HG03039 (cell line): Measurements from ENCODE around the gene ALDOC.
A peak's percentile ranks its signal among the peaks of the same experiment; 100 is the strongest.

ENCODE experiments used
- ATAC-seq: cut with Tn5 transposase; IDR thresholded peaks from one replicate; pipeline ENCODE4 v1.9.1; 2021; ENCODE audit warnings: mild to moderate bottlenecking, moderate library complexity; ENCODE audit not compliant: unreplicated experiment

The ALDOC gene

DNA sequence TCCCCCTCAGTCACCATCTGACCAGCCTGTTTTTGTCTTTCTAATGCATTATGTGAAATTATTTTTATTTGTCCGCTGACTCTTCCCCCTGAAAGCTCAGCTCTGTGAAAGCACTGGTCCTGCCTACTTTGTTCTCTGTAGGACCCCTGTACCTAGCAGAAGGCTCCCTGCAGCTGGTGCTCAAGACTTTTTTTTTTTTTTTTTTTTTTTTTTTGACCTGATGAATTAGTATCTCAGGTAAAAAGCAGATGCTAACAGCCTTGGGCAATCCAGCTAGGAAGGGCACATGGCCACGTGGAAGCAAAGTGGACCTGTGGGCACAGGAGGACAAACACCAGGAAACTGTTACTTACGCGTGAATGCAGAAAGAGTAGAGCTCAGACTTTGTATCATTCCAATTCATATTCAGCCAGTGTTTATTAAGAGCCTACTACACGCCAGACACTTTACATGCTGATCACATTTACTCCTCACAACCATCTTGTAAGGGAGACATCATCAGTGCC, 23.6 kb downstream of the ALDOC start:
- ATAC-seq = no peak

DNA sequence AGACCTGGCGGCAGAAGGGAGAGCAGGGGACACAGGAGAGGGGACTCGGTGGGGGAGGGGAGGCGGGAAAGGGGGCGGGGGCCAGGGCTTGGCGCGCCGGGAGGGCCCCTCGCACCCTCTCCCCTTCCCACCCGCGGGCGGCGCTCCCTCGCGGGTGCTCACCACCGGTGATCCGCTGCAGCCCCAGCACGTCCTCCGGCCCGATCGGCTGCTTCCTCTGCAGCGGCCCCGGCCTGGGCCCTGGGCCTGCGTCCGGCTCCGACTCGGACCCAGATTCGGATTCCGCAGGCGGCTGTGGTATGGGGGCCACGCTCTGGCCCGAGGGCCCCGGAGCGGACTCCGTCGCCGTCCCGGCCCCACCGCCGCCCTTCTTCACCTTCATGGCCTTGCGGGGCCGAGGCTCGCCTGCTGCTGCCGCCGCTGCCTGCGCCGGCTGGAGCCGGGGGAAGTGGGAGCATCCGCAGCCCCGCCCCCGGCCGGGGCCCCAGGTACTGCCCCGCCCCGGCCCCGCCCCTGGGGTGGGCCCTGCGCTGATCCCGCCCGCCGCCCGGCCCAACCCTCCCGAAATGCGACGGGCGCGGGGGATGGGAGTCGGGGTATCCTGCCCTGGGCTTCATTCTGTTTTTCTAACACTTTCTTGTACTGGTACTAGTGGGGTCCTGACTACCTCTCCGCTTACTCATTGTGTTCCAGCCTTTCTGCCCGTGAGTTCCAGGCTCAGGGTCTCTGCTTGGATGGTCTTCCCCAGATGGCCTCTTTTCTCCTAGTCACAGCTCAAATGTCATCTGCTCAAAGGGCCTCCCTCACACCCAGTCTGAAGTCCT, 24.3 kb downstream of the ALDOC start, which contains the start of gene UNC119:
Gene UNC119 (minus strand): TSS at position 449 of the 824 bp plus-strand sequence. CDS start 67 bp downstream, at position 382.
- peak; percentile 42 for ATAC-seq

DNA sequence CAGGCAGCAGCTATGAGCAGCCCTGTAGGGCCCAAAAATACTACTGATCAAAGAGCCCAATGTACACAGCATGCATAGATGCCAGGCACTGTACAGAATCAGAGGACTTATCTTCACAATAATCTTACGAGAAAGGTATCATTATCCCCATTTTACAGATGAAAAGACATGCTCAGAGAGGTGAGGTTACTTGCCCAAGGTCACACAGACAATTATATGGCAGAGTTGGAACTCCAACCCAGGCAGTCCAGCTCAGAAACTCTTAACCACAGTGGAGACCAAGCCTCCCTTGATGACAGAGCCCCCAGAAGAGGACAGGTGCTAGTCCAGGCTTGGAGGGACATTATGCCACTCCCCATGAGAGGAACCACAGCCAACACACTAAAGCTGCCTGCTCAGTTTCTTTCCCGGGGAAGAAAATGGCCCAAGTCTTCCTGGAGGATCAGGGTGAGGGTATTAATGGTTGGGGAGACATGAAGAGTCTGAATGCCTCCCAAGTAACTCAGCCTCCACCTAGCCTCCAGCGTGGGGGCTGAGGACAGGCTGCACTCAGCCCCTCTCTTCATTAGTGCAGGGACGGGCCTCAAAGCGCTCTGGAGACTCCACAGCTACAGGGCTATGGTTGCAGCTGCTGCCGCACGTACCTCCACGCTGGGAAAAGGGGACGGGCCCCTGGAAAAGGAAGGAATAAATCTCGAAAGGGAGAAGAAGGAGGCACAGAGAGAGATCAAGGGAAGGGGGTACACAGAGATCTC, 25.1 kb downstream of the ALDOC start:
- no peak for ATAC-seq

DNA sequence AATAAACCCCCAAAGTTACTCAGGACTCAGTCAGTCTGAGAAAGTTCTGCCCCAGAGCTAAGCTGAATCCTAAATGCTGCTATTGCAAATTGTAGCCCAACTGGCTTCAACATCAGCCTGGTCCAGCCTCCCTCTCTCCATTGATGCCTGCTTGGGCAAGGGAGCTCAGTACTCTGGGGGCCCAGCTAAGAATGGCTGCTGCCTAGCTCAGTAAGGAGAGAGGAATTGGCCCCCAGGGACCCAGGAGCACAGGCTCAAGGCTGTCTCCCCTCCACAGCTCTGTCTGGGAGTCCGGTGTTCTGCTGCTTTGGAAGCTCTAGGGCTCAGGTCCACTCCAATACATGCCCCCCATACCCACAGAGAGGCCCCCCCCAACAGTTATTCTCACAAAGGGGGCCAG, 25.8 kb downstream of the ALDOC start:
- no peak for ATAC-seq

DNA sequence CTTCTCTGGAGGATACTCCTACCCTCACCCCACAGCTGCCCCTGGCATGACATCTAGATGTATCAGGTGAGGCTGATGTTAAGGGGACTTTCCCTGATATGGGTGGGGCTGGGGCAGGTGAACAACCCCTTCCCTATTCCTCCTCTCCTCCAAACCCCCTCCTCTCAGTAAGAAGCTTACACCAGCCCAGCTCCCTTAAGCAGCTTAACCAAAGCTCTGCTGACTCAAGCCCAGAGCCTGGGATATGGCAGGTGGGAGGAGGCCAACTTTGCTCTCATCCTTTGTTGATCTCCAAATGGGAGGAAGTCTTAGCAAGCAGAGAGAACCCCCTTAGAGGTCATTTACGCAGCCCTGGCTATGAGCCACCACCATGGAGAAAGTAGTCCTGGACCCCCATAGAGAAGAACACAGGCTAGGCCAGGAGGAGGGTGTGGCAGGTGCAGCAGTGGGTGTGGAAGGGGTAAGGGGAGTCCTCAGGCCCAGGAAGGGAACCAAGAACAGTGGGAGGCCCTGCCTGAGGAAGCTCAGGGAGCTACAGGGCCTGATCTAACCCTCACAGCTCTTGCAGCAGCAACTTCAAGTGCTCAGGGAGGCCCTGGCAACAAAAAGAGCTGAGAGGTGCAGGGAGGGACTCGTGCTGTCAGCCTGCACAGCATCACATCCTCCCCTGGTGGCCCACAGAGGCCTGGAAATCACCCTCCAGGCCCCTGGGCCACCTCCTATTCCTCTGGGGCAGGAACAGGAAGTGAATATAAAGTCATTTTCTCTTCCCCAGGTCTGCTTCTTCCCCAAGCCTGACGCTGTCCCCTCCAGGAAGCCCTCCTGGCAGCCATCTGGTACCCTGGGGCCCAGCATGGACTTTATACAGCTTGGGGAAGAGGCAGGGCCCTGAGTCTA, 27.2 kb downstream of the ALDOC start:
- no peak for ATAC-seq

DNA sequence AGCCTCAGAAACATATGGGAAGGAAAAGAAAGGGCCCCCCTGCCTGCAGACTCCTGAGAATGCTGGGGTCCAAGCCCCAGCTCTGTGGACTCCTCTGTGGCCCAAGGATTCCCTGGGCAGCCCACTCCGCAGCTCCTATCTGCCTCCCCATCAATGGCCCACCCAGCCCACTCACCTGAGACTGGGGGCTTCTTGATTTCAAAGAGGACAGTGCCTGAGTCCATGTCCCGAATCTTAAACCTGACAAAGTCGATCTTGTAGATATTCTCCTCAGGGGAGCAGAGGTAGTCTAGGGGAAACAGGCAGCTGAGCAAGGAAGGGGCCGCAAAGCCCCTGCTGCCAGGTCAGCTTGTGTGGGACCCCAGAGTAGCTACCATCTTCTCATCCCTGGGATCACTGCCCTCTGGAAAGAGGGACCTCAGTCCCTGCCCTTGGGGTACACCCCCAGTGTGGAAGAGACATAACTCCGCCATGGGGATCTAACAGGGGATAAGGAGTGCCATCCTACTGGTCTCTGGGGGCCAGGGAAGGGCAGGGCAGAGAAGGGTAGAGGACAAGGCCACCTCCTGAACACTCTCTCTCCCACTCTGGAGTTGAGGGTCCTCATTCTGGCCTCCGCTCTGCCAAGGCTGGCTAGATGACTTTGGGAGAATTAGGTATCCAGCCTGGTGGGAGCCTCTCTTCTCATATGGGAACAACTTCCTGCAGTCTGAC, 28.1 kb downstream of the ALDOC start:
- ATAC-seq = no peak

DNA sequence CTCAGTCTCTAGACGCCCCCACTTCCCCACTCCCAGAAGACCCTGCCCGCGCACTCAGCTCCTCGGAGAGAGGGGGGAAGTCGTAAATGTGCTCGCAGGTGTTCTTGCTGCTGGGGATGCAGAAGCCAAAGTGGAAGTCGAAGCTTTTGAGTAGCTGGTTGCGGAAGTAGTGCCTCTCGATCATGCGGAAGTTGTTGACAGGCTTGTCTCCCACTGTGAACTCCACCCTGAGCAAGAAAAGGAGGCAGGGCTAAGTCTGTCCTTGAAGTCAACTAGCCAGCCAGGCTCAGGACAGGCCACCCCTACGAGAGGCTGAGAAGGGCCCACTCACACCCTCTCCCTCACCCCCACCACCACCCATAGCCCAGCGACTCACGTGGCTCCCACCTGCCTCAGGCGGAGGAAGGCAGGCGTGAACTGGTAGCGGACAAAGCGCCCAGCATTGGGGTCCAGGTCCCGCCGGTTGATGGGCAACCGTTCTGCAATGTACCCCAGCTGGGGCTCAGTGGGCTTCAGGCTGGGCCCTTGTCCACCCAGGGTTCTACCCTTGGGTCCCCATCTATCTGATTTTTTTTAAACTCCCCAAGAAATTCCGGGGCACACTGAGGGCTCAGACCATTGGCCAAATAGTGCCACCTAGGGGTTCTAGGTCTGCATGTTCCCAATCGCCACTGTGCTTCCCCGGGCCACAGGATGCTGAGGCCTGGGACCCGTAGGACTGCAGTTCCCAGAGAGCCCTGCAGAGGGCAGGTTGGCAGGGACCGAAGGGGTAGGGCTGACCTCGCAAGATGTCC, 28.9 kb downstream of the ALDOC start:
- ATAC-seq = no peak

DNA sequence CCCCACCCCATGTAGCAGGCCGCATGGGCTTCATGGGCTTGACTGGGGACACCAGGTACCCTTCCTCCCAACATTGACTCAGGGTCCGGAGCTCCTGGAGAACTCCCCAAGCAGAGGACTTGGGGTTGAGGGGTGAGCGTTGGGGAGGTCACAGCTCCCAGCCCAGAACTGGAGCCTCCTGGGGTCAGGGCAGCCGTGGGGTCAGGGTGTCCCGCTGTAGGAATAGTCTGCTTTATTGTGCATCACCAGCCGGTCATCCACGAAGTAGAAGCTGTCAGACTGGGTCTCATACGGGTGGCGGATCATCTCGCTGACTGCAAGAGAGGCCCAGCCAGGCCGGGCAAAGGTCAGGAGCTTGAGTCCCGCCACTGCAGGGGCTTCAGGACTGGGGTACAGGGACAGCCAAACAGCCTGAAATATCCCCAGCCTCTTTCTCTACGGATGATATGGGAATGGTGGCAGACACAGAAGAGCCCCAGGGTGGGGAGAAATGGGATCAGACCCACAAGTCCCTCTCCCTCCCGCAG, 29.5 kb downstream of the ALDOC start:
- ATAC-seq = no peak

DNA sequence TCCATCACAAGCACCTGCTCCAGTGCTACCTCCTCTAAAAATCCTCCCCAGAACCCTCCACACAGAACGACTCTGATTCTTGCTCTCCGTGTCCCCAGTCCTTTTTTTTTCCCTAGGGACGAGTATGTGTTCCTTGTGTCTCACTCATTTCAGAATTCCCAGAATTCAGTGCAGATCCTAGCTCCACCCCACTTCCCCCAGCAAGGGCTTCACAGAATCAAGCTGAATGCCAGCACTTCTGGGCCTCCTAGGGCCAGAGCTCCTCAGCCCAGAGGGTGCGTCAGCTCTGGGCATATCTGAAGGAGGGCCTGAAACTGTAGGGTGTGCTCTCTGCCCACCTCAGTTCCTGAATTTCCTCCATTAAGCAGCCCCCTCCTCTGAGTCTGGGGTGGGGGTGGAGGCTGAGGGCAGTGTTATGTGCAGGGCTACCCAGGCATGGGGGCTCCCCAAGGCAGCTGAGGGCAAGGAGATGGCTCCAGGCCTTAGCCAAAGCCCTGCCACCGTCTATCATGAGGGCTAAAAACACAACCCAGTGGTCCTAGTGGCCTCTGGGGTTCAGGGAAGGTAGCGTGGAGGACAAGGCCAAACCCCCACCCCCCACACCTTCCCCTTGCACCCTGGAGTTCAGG, 30.8 kb downstream of the ALDOC start:
- ATAC-seq = no peak

DNA sequence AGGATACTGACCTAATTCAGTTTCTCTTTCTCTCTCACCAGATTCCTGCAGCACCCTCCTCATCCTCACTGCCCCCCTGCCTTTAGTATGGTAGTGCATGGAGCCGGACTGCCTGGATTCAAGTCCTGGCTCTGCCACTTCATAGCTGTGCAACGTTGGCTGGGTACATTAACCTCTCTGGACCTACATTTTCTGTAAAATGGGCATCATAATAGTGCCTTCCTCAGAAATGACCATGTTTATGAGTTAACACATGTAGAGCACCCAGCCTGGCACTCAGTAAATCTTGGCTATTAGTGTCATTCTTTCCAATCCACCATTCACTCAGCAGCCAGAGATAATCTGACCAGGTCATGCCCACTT, 31.6 kb downstream of the ALDOC start:
- ATAC-seq = no peak

DNA sequence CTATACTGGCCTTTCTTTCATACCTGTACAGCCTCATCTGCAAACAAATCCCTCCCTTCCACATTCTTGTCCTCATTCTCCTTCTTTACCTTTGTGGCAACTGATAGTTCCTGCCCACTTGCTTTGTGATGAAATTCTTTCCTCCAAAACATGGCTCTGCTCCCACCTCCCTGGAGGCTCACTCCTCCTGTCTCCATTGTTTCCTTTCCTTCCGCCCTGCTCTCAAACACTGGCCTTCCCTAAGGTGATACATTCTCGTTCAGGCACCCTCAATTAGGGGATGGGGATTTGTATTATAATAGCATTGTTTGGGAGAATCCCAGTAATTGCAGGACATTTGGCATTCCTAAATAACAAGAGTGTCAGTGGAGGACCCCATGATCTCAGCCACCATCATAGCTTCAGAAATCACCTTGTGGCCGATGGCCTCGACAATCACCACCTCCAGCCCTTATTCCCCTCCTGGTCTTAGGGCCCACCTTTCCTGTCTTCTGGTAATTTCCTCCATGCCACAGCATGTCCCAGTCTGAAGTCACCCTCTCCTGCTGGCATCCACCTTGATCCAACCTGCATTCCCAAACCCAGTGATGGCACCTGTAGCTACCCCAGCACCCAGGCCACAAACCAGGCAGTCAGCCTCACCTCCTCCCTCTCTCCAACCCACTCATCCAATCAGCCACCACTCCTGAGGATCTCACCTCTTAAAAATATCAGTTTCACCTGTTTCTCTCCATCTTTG, 32.1 kb downstream of the ALDOC start:
- ATAC-seq = no peak

DNA sequence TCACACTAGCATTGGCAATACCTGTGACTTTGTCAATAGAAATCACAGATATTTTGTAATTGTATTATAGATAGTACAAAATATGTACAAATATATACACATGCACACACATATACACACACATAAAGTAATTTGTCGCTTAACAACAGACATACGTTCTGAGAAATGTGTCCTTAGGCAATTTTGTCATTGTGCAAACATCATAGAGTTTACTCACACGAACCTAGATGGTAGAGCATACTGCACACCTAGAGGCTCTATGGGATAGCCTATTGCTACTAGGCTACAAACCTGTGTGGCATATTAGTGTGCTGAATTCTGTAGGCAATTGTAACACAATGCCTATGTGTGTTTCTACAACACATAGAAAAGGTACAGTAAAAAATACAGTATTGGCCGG, 35.3 kb downstream of the ALDOC start:
- ATAC-seq = no peak

DNA sequence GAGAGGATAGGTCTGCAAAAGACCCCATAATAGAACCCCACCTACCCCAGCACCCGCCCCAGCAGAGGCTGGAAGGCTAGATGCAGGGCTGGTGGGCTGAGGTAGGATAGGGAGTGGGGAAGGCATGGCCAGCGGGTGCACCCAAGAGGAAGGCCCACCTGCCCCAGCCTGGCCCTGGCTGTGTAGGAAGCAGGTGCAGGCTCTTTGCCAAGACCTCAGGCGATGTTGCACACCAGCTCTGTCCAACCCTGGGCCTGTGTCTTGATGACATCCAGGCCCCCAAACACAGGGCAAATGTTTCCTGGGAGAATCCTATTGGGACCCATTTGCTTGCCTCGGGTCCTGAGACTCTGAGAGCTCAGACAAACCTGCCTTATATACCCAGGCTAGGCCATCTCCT, 36.5 kb downstream of the ALDOC start:
- no peak for ATAC-seq

DNA sequence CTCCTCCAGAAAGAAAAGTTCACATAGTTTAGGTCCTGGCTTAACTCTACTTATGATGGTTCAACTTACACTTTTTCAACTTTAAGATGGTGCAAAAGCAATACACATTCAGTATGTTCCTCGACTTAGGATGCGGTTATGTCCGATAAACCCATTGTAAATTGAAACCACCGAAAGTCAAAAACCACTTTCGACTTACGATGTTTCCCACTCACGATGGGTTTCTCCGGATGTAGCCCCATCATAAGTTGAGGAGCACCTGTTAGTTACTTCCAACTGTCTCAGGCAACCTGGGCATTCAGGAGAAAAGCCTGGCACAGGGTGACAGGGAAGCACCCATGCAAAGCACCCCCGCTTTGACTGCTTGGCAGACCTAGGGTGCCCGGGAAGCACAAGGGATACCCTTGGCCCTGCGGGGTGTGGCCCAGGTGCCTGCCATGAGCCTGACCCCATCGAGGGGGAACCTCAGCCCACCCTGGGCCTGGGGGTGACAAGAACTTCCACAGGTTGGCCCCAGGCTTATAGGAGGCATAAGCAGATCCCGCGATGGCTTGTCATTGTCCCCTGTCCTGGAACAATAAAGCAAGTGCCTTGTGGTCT, 38.3 kb downstream of the ALDOC start:
- no peak for ATAC-seq

DNA sequence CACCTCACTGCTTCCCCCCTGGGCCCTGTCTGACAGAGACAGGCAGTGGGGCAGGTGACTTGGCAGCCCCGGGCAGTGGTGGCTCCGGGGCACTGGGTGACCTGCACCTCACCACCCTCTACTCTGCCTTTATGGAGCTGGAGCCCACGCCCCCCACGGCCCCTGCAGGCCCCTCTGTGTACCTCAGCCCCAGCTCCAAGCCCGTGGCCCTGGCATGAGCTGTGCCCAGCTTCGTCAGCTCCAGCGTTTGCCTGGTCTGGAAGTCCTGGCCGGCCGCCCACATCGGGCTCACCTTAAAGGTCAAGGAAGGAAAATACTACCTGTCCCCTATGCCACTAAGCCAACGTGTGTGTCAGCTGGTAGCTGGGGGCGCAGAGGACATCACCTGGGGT, 39.5 kb downstream of the ALDOC start:
- no peak for ATAC-seq

DNA sequence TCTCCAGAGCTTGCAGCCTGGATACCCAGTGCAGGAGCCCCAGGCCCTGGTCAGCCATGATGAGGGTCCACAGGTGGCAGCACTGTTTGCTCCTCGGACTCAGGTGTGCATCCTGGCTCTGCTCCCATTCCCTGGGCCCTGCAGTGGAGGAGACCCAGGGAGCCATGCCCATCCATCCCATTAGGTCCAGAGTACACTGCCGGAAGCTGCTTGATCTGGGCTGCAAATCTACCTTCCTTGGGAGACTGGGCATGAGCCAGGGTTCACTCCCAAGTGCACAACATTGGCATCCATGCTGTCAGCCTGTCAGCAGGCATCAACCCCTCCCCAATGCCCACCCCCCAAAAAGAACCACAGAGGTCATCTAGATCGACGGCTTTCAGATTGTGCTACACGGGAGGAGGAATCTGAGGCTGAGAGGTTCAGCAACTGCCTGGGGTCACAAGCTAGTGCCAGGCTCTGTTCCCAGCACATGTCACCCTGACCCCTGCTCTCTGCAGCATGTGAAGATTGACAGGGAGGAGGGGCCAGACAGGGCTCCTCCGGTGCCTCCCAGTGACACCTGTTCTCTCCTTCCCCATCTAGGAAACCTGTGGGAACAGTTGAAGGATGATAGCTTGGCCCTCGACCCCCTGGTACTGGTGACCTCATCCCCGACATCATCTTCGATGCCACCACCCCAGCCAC, 40.0 kb downstream of the ALDOC start:
- ATAC-seq = no peak

DNA sequence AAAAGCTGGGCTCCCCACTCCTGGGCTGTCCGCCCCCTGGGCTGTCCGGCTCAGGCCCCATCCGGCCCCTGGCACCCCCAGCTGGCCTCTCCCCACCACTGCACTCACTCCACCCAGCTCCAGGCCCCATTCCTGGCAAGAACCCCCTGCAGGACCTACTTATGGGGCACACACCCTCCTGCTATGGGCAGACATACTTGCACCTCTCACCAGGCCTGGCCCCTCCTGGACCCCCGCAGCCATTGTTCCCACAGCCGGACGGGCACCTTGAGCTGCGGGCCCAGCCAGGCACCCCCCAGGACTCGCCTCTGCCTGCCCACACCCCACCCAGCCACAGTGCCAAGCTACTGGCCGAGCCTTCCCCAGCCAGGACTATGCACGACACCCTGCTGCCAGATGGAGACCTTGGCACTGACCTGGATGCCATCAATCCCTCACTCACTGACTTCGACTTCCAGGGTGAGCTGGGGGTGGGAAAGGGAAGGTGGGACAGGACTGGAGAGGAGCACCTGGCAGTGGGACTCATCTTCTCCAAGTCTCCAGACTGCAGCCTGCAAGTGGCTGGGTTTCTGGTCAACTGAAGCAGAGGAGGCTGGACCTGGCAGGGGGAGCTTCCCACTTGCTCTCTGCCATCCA, 41.8 kb downstream of the ALDOC start:
- ATAC-seq = no peak
